DMS79 treated with DMSO at 0.1 percent for 48 hours (cell line): ENCODE results near the gene ANGPTL4.
"Not testable (repeated sequence)": the region's sequence is repeated elsewhere in the genome, so short reads cannot be mapped to it uniquely, and the experiment has no call there.

Experiments used
- DNase-seq: peaks from one replicate; lab custom pipeline; 2025; lab: John Stamatoyannopoulos, UW

The ANGPTL4 gene

GRCh38 chr19:8334458-8335342 lies 29.3 kb upstream of the ANGPTL4 start:
- peak; percentile 45 for DNase-seq

- DNase-seq, result no peak
Measured at GRCh38 chr19:8335343-8336071, 28.4 kb upstream of the ANGPTL4 start.

- DNase-seq, result peak; percentile 46
Measured at GRCh38 chr19:8336072-8336569, 27.8 kb upstream of the ANGPTL4 start.

GRCh38 chr19:8336660-8337059 lies 27.3 kb upstream of the ANGPTL4 start:
- DNase-seq, result no peak

GRCh38 chr19:8337728-8338127 lies 26.2 kb upstream of the ANGPTL4 start:
- DNase-seq, result no peak

- no peak for DNase-seq
Measured at GRCh38 chr19:8338835-8339234, 25.1 kb upstream of the ANGPTL4 start.

- no peak for DNase-seq
Measured at GRCh38 chr19:8340341-8341096, 23.4 kb upstream of the ANGPTL4 start.

- DNase-seq, result not testable (repeated sequence)
Measured at GRCh38 chr19:8341504-8341903, 22.5 kb upstream of the ANGPTL4 start.

GRCh38 chr19:8342316-8342683 lies 21.7 kb upstream of the ANGPTL4 start:
- DNase-seq, result no peak

GRCh38 chr19:8342684-8343482 lies 21.1 kb upstream of the ANGPTL4 start, which contains the start of gene KANK3:
Gene KANK3, minus strand, starts transcription at chr19:8343262. Its CDS starts 5,434 bp downstream, at chr19:8337828.
- DNase-seq, result peak; percentile 80

- no peak for DNase-seq
Measured at GRCh38 chr19:8343483-8343844, 20.5 kb upstream of the ANGPTL4 start.

- DNase-seq, result not testable (repeated sequence)
Measured at GRCh38 chr19:8349629-8350372, 14.2 kb upstream of the ANGPTL4 start.

- DNase-seq, result peak; percentile 41
Measured at GRCh38 chr19:8352134-8352827, 11.7 kb upstream of the ANGPTL4 start.

GRCh38 chr19:8352845-8353244 lies 11.1 kb upstream of the ANGPTL4 start:
- not testable (repeated sequence) for DNase-seq

- no peak for DNase-seq
Measured at GRCh38 chr19:8355631-8356402, 8.1 kb upstream of the ANGPTL4 start.

GRCh38 chr19:8357007-8357521 lies 6.9 kb upstream of the ANGPTL4 start:
- DNase-seq, result no peak

- DNase-seq, result no peak
Measured at GRCh38 chr19:8358948-8359347, 5.0 kb upstream of the ANGPTL4 start.

- DNase-seq, result no peak
Measured at GRCh38 chr19:8360196-8360595, 3.8 kb upstream of the ANGPTL4 start.
